K562 (cell line): Measurements from ENCODE around the gene TRAF7. TPM values are rescaled to one million over a fixed set of nuclear protein-coding genes. Genes with fewer than 3 reads are reported as not detected.

ENCODE experiments used
- ATAC-seq: fragments of 200-7000 bp; cut with Tn5 transposase; 3 replicates; pipeline ENCODE4 v1.9.1; 2020; ENCODE audit warnings: moderate library complexity
- BruUV-seq: library from RNA; stranded (reverse); fragments of 400-500 nt; replicated peaks from 2 replicates; lab custom pipeline; 2021; lab: Mats Ljungman, UMichigan
- CTCF ChIA-PET: fragments of 300-600 bp; formaldehyde crosslinking; extraction: SDS; loops from one replicate; lab custom pipeline; 2021; ENCODE audit warnings: low intra/inter-chr PET ratio; lab: Yijun Ruan, JAX
- POLR2A ChIA-PET: fragments of 300-600, 350-650 bp; sonication (Branson Sonifier 250); formaldehyde crosslinking; extraction: SDS; loops from one replicate; lab custom pipeline; 2021; ENCODE audit warnings: antibody characterized with exemption, inconsistent platforms; lab: Yijun Ruan, JAX
- DNase-seq, 4 experiments: peaks; one replicate each; pipeline versions ENCODE4 v3.0.0 to v3.0.0-alpha.2; 2011 to 2018; ENCODE audit warnings: low spot score in 3 of 4, mixed read lengths in 3 of 4; ENCODE audit errors: extremely low read depth in 1 of 4
- FAIRE-seq: peaks from 2 replicates; lab custom pipeline; 2011; peaks lifted over from hg19 to GRCh38; lab: Jason Lieb, UNC
- H2AFZ ChIP-seq: 2 replicates; pipeline ENCODE4 v1.6.0; 2011; ENCODE audit warnings: low read depth, low read length, control low read depth, inconsistent platforms
- H3K27ac ChIP-seq: fragments of 200-600 bp; 3 replicates; pipeline ENCODE4 v1.8.0; 2011; ENCODE audit warnings: low read depth, mild to moderate bottlenecking, control low read depth, inconsistent platforms, low read length, moderate library complexity, mixed read lengths; ENCODE audit errors: extremely low read depth
- H3K27me3 ChIP-seq, 2 experiments: fragments of 300-600 bp in 1 of 2; 2 replicates in 1 of 2; 3 replicates in 1 of 2; pipeline versions ENCODE4 v1.6.0 to v1.8.0; 2011; ENCODE audit warnings: inconsistent platforms in 2 of 2, low read length in 2 of 2, mild to moderate bottlenecking in 1 of 2, mixed read lengths in 1 of 2, moderate library complexity in 1 of 2; ENCODE audit not compliant: control insufficient read depth in 2 of 2, insufficient read depth in 2 of 2
- H3K36me3 ChIP-seq: fragments of 300-600 bp; 3 replicates; pipeline ENCODE4 v1.8.0; 2011; ENCODE audit warnings: mild to moderate bottlenecking, low read length, inconsistent platforms; ENCODE audit not compliant: control insufficient read depth, insufficient read depth
- H3K4me1 ChIP-seq, 2 experiments: fragments of 200-600 bp in 1 of 2; replicated peaks in 1 of 2; 2 replicates in 1 of 2; 3 replicates in 1 of 2; pipeline versions ENCODE4 v1.5.1 to v1.8.0; 2011; ENCODE audit warnings: inconsistent platforms in 2 of 2, low read length in 2 of 2, mild to moderate bottlenecking in 1 of 2, mixed read lengths in 1 of 2, moderate library complexity in 1 of 2; ENCODE audit not compliant: control insufficient read depth in 2 of 2, insufficient read depth in 2 of 2
- H3K4me2 ChIP-seq: 2 replicates; pipeline ENCODE4 v1.6.1; 2011; ENCODE audit warnings: low read length, control low read depth, inconsistent platforms, mixed read lengths; ENCODE audit not compliant: insufficient read depth
- H3K4me3 ChIP-seq: fragments of 200-600 bp; sonication (generic), shearing (Covaris generic); 2 replicates; pipeline ENCODE4 v1.5.1; 2016; ENCODE audit warnings: control low read depth, inconsistent platforms
- H3K79me2 ChIP-seq: fragments of 200-600 bp; 3 replicates; pipeline ENCODE4 v1.8.0; 2011; ENCODE audit warnings: low read length, inconsistent platforms; ENCODE audit not compliant: control insufficient read depth, insufficient read depth
- H3K9ac ChIP-seq, 2 experiments: 2 replicates each; pipeline versions ENCODE4 v1.6.0 to v1.6.1; 2011; ENCODE audit warnings: low read depth in 2 of 2, low read length in 2 of 2, control low read depth in 1 of 2, inconsistent platforms in 1 of 2, mild to moderate bottlenecking in 1 of 2, mixed read lengths in 1 of 2; ENCODE audit not compliant: insufficient read depth in 1 of 2
- H3K9me1 ChIP-seq: one replicate; pipeline ENCODE4 v1.6.0; 2011; ENCODE audit warnings: inconsistent platforms, mild to moderate bottlenecking, low read length, moderate library complexity; ENCODE audit not compliant: control insufficient read depth, insufficient read depth
- H3K9me3 ChIP-seq: replicated peaks from 2 replicates; pipeline ENCODE4 v1.5.1; 2011; ENCODE audit warnings: low read depth, low read length, inconsistent platforms; ENCODE audit not compliant: control insufficient read depth, insufficient read depth
- H4K20me1 ChIP-seq: replicated peaks from 2 replicates; pipeline ENCODE4 v1.6.1; 2011; ENCODE audit warnings: low read length, inconsistent platforms, mixed read lengths; ENCODE audit not compliant: control insufficient read depth, insufficient read depth
- KDM5B ChIP-seq: fragments of 200-600 bp; sonication (generic); IDR thresholded peaks from 2 replicates; pipeline ENCODE4 v1.6.1; 2012; ENCODE audit warnings: low read depth, mild to moderate bottlenecking, moderate library complexity, low read length, control low read depth, inconsistent platforms; ENCODE audit not compliant: insufficient replicate concordance
- POLR2G ChIP-seq: fragments of 200-400 bp; formaldehyde crosslinking; IDR thresholded peaks from 2 replicates; pipeline ENCODE4 v1.6.1; 2017; ENCODE audit warnings: low read depth, mild to moderate bottlenecking, antibody characterized with exemption, low read length, moderate library complexity
- RBM39 ChIP-seq: fragments of 200-400 bp; formaldehyde crosslinking; optimal IDR thresholded peaks from 2 replicates; pipeline ENCODE3; 2018; ENCODE audit warnings: low read depth, low read length
- RFX1 ChIP-seq: fragments of 450-650 bp; IDR thresholded peaks from 2 replicates; pipeline ENCODE4 v1.6.1; 2016; ENCODE audit warnings: mild to moderate bottlenecking, moderate library complexity
- SAP30 ChIP-seq: fragments of 200-600 bp; sonication (generic); IDR thresholded peaks from 2 replicates; pipeline ENCODE4 v1.6.1; 2012; ENCODE audit warnings: borderline replicate concordance, low read depth, mild to moderate bottlenecking, moderate library complexity, low read length, control low read depth, inconsistent platforms; ENCODE audit not compliant: insufficient read depth, poor library complexity, severe bottlenecking
- ZNF583 ChIP-seq: fragments of 250-450 bp; sonication (Bioruptor Pico); IDR thresholded peaks from 2 replicates; pipeline ENCODE4 v1.4.0; 2020
- ZZZ3 ChIP-seq: fragments of 450-650 bp; IDR thresholded peaks from 2 replicates; pipeline ENCODE4 v1.6.1; 2016; ENCODE audit warnings: antibody characterized with exemption, mild to moderate bottlenecking, moderate library complexity
- WGBS: fragments of 100-300 bp; shearing (Covaris generic); methylation state at CpG from one replicate; pipeline ENCODE4 v1.1.6; 2016; ENCODE audit warnings: low coverage, mixed read lengths; ENCODE audit not compliant: insufficient coverage; ENCODE audit errors: missing lambda C conversion rate; 5-methylcytosine and 5-hydroxymethylcytosine counted together
- in situ Hi-C: fragments of 300-500 bp; cut with MboI; formaldehyde crosslinking; loops from 4 replicates; pipeline ENCODE4 v1.15.0; 2018; ENCODE audit warnings: inconsistent platforms, mixed read lengths
- intact Hi-C: fragments of 100-400 bp; cut with micrococcal nuclease; formaldehyde crosslinking; loops from 2 replicates; pipeline ENCODE4 v1.14.2; 2022
- polyA plus RNA-seq, 8 experiments: library from polyadenylated mRNA; depleted of rRNA in 4 of 8; stranded (reverse) in 5 of 8; unstranded in 3 of 8; fragments of >200 nt; fragmentation: Nextera tagmentation in 2 of 8; fragmentation: Illumina TruSeq in 1 of 8; extraction: Ambion mirVana in 2 of 8; extraction: Trizol in 1 of 8; gene quantifications; 2 replicates each; pipeline versions ENCODE4 v1.2.1 to v1.2.3, GENCODE V29; 2011 to 2014; ENCODE audit warnings: inconsistent platforms in 1 of 8, missing spikeins in 1 of 8
- total RNA-seq, 7 experiments: library from RNA; depleted of rRNA in 6 of 7; stranded (reverse); fragments of >200 nt in 6 of 7; fragmentation: Illumina TruSeq in 2 of 7; extraction: Trizol in 2 of 7; gene quantifications; 2 replicates each; pipeline versions ENCODE4 v1.2.1 to v1.2.3, GENCODE V29; 2011 to 2021; ENCODE audit warnings: low replicate concordance in 1 of 7

Gene TRAF7
- total and polyA plus RNA-seq, 9 of the 15 experiments (the other 6 are each of a cell fraction or from before 2014, with no cell fraction given) = 1.1 to 113 (median 41.6) TPM

GRCh38 chr16:2158262-2158638, 2.7 kb downstream of the TRAF7 start (continued):
- no peak for TF ChIP-seq RFX1
- TF ChIP-seq KDM5B = no peak
- TF ChIP-seq RBM39 = no peak
- no peak for TF ChIP-seq SAP30
- TF ChIP-seq ZZZ3 = no peak

DNA sequence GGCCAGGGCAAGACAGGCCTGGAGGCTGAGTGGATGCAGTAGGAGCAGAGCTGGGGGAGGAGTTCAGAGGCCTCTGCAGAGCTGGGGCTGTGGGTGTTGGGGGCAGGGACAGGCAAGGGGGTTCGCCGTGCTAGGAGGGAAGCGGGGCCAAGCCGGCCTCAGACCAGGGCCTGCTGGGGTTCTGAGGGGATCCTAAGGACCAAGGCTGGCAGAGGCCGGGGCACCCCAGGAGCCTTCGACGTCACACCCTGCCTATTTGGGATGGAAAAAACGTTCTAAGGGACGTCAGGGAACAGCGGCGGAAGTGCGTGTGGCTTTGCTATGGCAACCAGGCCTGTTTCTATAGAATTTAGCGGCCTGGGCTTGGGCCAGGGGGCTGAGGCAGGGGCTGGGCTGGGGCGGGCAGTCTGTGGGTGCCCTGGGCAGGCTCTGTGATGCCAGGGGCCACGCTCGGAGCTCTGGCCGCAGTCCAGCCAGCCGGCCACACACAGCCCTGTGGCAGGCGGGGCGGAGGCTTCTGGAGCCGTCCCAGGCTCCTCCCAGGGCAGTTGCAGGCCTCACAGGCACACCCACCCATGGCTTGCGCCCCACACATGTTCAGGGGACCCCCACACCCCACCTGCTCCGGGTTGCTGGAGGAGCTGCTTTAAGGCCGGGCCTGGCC, 3.7 kb downstream of the TRAF7 start:
- CTCF ChIA-PET = no interaction called here

More for the DNA sequence above, 3.7 kb downstream of the TRAF7 start:
- Histone ChIP-seq H2AFZ (no peak overlapping the region), H3K4me3 (no peak overlapping the region), H3K4me1 (peaks cover 8 to 65% of the 10 kb centered on the region in 2 experiments; a peak in 4 of 5 replicates), H3K9ac (peak overlapping the region in 1 of 2 experiments; percentile 99; a peak in 2 of 4 replicates), H3K9me1 (peaks cover 6% of the 10 kb centered on the region), H3K27ac (no peak overlapping the region), H3K9me3 (peaks cover 3% of the 10 kb centered on the region), H3K27me3 (no peaks in the 10 kb centered on the region), H3K79me2 (peaks cover 89% of the 10 kb centered on the region), H3K4me2 (no peak overlapping the region), H3K36me3 (peaks cover 47% of the 10 kb centered on the region; the same call in 2 of the 3 replicates), H4K20me1 (peaks cover 24% of the 10 kb centered on the region; the same call in 1 of the 2 replicates)
- no TSS peak for BruUV-seq
- FAIRE-seq (no peak), ATAC-seq (no peak), DNase-seq (no peak)
- TF ChIP-seq ZNF583 (CRISPR knock-in tag) (no peak), POLR2G (peak; percentile 43; the same call in 1 of the 2 replicates)
- WGBS = 79% methylated on average over 11 of the region's 24 CpGs
- in situ Hi-C loops = no loop called here
- intact Hi-C loops = no loop called here
- POLR2A ChIA-PET = interaction anchor here (0.6 to 1.2 kb wide), 2 partner anchors 9 to 19 kb away, joined by 3 to 8 read pairs; no protein-coding TSS in a partner anchor
